Ishikawa (cell line): ENCODE data around the gene ZFAND3.

Experiments used
- CEBPB ChIP-seq: IDR thresholded peaks from 2 replicates; pipeline ENCODE4 v1.6.1; 2012
- CREB1 ChIP-seq: IDR thresholded peaks from 2 replicates; pipeline ENCODE4 v1.6.1; 2012; ENCODE audit warnings: low read depth
- EGR1 ChIP-seq: IDR thresholded peaks from 2 replicates; pipeline ENCODE4 v1.6.1; 2012
- EP300 ChIP-seq: IDR thresholded peaks from 2 replicates; pipeline ENCODE4 v1.6.1; 2012; ENCODE audit warnings: borderline replicate concordance
- FOXM1 ChIP-seq: IDR thresholded peaks from 2 replicates; pipeline ENCODE4 v1.6.1; 2012; ENCODE audit warnings: low read depth, borderline replicate concordance
- NFIC ChIP-seq: IDR thresholded peaks from 2 replicates; pipeline ENCODE4 v1.6.1; 2012
- RAD21 ChIP-seq: IDR thresholded peaks from 2 replicates; pipeline ENCODE4 v1.6.1; 2012; ENCODE audit warnings: low read depth
- TAF1 ChIP-seq: IDR thresholded peaks from 2 replicates; pipeline ENCODE4 v1.6.1; 2012; ENCODE audit warnings: low read depth, mild to moderate bottlenecking
- TCF12 ChIP-seq: IDR thresholded peaks from 2 replicates; pipeline ENCODE4 v1.6.1; 2012; ENCODE audit warnings: low read depth
- TEAD4 ChIP-seq: IDR thresholded peaks from 2 replicates; pipeline ENCODE4 v1.6.1; 2012
- YY1 ChIP-seq: IDR thresholded peaks from 2 replicates; pipeline ENCODE4 v1.6.1; 2012; ENCODE audit warnings: low read depth
- ZBTB7A ChIP-seq: IDR thresholded peaks from 2 replicates; pipeline ENCODE4 v1.6.1; 2012; ENCODE audit warnings: low read depth
- TF ChIP-seq, protein P1 (sequence below): IDR thresholded peaks from 2 replicates; pipeline ENCODE4 v1.6.1; 2012; ENCODE audit warnings: low read depth, mild to moderate bottlenecking
- TF ChIP-seq, protein P2 (sequence below): IDR thresholded peaks from 2 replicates; pipeline ENCODE4 v1.6.1; 2012
- TF ChIP-seq, protein P3 (sequence below): IDR thresholded peaks from 2 replicates; pipeline ENCODE4 v1.6.1; 2012

ZFAND3 gene

DNA sequence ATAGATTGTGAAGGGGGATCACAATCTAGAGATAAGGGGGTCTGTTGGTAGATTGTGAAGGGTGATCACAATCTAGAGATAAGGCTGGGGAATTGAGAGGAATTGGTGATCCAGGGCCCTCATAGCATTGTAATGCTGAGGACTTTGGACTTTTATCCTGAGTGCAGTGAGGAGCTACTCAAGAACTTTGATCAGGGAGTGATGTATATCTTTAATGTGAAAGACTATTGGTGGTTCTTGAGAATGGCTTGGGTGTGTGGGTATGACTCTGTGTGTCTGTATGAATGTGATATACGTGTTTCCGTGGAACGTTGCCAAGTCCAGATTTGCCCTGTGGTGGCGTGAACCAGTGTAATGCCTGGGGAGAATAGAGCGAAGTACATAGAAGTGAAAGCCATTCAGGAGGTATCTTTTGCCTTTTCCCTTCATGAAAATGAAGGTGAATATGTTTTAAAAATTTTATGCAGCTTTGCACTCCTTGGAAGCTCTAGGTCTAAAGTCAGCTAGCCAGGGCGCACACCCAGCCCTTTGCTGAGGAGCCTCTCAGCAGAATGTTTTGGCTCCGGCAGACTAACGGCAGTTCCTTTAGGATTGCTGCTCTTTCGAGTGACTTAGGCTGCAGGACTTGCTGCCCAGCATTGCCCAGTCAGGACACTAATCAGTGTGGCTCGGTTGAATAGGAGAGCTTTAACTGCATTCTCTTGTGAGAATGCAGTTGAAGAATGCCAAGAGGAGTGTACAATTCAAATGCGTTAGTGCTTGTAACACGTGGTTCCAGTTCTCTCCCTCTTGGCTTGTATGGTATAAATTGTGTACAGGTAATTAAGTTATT is 3.5 kb downstream of the ZFAND3 start:
- TF ChIP-seq TCF12 (no peak), NFIC (no peak), EP300 (no peak), CEBPB (no peak), TAF1 (no peak), TEAD4 (no peak), ZBTB7A (no peak), EGR1 (no peak), YY1 (no peak), FOXM1 (no peak), RAD21 (no peak), CREB1 (no peak)
- TF ChIP-seq, protein P1, sequence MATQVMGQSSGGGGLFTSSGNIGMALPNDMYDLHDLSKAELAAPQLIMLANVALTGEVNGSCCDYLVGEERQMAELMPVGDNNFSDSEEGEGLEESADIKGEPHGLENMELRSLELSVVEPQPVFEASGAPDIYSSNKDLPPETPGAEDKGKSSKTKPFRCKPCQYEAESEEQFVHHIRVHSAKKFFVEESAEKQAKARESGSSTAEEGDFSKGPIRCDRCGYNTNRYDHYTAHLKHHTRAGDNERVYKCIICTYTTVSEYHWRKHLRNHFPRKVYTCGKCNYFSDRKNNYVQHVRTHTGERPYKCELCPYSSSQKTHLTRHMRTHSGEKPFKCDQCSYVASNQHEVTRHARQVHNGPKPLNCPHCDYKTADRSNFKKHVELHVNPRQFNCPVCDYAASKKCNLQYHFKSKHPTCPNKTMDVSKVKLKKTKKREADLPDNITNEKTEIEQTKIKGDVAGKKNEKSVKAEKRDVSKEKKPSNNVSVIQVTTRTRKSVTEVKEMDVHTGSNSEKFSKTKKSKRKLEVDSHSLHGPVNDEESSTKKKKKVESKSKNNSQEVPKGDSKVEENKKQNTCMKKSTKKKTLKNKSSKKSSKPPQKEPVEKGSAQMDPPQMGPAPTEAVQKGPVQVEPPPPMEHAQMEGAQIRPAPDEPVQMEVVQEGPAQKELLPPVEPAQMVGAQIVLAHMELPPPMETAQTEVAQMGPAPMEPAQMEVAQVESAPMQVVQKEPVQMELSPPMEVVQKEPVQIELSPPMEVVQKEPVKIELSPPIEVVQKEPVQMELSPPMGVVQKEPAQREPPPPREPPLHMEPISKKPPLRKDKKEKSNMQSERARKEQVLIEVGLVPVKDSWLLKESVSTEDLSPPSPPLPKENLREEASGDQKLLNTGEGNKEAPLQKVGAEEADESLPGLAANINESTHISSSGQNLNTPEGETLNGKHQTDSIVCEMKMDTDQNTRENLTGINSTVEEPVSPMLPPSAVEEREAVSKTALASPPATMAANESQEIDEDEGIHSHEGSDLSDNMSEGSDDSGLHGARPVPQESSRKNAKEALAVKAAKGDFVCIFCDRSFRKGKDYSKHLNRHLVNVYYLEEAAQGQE: no peak
- TF ChIP-seq, protein P2, sequence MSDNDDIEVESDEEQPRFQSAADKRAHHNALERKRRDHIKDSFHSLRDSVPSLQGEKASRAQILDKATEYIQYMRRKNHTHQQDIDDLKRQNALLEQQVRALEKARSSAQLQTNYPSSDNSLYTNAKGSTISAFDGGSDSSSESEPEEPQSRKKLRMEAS: no peak
- TF ChIP-seq, protein P3, sequence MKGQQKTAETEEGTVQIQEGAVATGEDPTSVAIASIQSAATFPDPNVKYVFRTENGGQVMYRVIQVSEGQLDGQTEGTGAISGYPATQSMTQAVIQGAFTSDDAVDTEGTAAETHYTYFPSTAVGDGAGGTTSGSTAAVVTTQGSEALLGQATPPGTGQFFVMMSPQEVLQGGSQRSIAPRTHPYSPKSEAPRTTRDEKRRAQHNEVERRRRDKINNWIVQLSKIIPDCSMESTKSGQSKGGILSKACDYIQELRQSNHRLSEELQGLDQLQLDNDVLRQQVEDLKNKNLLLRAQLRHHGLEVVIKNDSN: no peak

DNA sequence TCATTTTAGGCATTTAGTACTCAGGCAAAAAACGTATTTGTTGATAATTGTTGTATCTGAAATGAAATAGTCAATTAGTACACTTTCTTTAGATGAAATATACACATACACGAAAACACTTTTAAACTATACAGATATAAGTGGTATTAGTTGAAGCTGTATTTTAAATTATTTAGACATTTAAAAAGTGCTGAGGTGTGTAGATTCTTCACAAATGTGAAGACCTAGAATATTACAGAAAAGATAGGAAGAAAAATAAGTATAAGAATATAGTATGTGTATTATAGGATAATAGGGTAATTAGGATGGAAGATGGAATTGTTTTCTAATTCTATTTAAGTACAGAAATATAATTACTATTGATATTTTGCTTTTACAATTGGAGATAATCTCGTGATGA is 4.6 kb downstream of the ZFAND3 start:
- TF ChIP-seq, protein P1: no peak
- TF ChIP-seq CREB1 (no peak), EGR1 (no peak), EP300 (no peak), YY1 (no peak), FOXM1 (no peak), CEBPB (no peak), NFIC (no peak), ZBTB7A (no peak)
- TF ChIP-seq, protein P2: no peak
- TF ChIP-seq, protein P3: no peak

DNA sequence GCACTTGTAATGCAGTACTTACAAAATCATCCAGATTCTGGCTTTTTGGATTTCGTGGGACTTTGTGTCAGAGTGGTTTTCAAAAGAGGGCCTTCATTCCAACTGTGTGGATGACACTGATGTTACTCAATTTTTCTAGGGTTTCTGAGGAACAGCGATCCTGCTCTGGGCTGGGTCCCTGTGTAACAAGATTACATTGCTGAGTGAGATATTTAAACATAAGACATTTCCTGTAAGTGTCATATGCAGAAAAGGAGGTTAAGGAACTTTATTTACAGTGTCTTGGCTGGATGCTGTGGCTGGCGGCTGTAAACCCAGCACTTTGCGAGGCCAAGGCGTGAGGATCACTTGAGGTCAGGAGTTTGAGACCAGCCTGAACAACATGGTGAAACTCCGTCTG is 6.7 kb downstream of the ZFAND3 start:
- TF ChIP-seq TAF1 (no peak), YY1 (no peak), NFIC (no peak)
- TF ChIP-seq, protein P2: no peak

DNA sequence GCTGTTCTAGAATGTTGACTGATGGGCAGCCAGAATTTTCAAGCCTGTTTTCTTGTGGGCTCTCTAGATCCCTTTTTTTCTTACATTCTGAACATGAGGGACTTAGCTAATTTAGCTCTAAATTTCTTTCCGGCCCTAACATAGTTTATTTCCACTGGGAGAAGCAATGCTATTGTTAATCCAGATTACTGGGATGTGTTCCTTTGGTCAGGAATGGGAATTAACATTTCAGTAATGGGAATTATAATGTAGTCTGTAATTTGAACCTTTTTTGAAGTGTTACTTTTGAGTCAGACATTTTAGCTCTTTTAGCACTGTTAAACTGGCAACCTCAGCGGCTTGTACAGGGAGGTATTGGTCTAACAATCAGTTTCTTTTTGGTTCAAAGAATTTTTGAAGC is 7.5 kb downstream of the ZFAND3 start:
- no peak for TF ChIP-seq TEAD4

DNA sequence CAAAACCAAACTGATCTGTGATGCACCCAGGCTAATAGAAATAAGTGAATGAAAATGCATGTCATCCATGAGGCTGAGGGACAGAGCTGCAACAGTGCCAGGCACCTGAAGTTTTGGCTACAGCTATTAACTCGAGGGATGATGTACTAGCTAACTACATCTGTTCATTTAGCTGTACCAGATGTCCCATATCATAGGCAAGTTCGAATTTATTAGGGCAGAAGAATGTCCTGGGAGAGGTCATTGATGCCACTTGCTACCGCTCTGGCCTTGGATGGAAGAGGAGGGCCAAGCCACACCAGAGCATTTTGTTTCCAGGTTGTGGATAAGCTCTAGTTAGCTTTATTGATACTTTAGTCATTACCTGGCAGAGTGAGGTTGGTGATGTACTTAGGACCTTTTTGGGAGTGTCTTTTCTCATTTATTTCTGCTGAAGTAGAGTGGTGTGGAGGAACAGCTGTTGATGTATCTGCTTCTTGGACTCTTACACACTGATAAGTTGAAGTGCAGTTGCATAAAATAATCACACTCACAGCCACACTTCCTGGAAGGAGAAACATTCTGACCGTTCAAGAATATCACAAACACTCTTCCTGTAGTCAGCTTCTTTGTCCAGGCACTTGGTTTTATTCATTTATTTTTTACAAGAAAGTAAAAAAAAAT is 8.2 kb downstream of the ZFAND3 start:
- no peak for TF ChIP-seq EP300
- TF ChIP-seq ZBTB7A: no peak
- TF ChIP-seq TCF12: no peak
- TF ChIP-seq, protein P2: no peak
- TF ChIP-seq YY1: no peak
- TF ChIP-seq RAD21: no peak

DNA sequence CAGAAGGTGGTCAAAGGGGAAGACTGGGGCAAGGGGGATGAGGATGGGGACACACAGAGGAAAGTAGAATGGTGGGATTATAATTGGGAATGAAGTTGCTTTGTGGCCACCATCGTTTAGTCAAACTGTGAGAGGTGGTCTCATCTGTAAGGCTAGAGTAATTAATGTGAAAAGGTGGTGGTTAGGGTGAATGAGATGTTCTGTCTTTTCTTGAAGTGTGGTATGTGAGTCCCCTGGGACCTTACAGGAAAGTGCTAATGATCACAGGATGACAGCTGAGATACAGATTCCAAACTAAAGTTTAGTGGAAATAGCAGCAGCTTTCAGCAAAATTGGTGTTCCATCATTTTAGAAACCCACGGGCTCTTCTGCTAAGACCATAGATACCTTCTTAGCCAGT is 10.7 kb downstream of the ZFAND3 start:
- no peak for TF ChIP-seq TCF12
- TF ChIP-seq ZBTB7A: no peak
- TF ChIP-seq TAF1: no peak
- TF ChIP-seq CREB1: no peak
- TF ChIP-seq CEBPB: no peak
- TF ChIP-seq NFIC: no peak
- TF ChIP-seq TEAD4: no peak
- TF ChIP-seq EP300: no peak
- TF ChIP-seq, protein P3: no peak
- no peak for TF ChIP-seq EGR1
- no peak for TF ChIP-seq RAD21
- no peak for TF ChIP-seq FOXM1
- no peak for TF ChIP-seq YY1
- TF ChIP-seq, protein P1: no peak
- TF ChIP-seq, protein P2: no peak
